HG02678 (cell line): ENCODE measurements around the gene STARD6.
A peak's percentile ranks its signal among the peaks of the same experiment; 100 is the strongest.
"Not testable (repeated sequence)": the region's sequence is repeated elsewhere in the genome, so short reads cannot be mapped to it uniquely, and the experiment has no call there.

Source experiments
- ATAC-seq: cut with Tn5 transposase; IDR thresholded peaks from one replicate; pipeline ENCODE4 v1.9.1; 2021; ENCODE audit warnings: mild to moderate bottlenecking, moderate library complexity; ENCODE audit not compliant: unreplicated experiment

The STARD6 gene

DNA sequence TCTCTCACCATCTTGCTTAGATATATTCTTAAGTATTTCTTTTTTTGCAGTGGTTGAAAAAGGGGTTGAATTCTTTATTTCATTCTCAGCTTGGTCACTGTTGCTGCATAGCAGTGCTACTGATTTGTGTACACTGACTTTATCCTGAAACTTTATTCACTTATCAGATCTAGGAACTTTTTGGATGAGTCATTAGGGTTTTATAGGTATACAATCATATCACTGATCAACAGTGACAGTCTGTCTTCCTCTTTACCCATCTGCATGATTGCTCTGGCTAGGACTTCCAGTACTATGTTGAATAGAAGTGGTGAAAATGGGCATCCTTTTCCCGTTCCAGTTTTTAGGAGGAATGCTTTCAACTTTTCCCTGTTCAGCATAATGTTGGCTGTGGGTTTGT lies 6.5 kb downstream of the STARD6 start:
- ATAC-seq, result no peak

DNA sequence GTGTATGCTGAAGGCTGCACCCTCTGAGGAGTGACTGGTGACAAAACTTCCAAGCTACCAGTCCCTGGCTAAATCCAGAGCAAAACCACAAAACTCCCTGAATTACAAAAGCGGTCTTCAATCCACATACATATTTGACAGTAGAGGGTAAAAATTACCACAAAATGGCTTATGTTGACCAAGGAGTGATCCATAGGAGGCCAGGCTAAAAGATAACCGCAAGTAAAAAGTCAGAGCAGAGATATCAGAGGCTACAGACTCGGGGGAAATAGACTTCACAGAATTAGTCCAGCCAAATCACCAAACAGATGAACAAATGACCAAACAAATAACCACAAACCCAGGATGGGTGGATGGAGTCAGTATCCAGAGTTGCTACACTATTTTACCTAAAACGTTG lies 19.4 kb downstream of the STARD6 start:
- no peak for ATAC-seq

DNA sequence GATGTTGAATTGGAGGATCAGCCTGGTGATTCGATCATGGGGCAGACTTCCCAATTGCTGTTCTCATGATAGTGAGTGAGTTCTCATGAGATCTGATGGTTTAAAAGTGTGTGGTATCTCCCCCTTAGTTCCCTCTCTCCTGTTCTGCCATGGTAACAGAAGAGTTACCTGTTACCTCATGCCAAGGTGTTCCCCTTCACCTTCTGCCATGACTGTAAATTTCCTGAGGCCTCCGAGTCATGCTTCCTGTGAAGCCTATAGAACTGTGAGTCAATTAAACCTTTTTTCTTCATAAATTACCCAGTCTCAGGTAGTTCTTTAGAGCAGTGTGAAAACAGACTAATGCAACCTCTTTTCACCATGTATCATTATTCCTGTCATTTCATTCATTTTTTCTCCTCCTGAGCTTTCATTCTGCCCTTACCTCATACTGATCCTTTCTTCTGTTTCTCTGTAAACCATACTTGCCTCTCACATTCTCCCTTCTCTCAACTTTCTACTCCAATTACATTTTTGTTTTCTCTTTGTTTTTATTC lies 22.0 kb downstream of the STARD6 start:
- ATAC-seq, result no peak

- ATAC-seq, result no peak
Observed at GRCh38 chr18:54330768-54331548, 26.7 kb downstream of the STARD6 start.

GRCh38 chr18:54329787-54330186 lies 27.9 kb downstream of the STARD6 start:
- ATAC-seq, result no peak

GRCh38 chr18:54327818-54328217 lies 29.8 kb downstream of the STARD6 start:
- ATAC-seq, result no peak

DNA sequence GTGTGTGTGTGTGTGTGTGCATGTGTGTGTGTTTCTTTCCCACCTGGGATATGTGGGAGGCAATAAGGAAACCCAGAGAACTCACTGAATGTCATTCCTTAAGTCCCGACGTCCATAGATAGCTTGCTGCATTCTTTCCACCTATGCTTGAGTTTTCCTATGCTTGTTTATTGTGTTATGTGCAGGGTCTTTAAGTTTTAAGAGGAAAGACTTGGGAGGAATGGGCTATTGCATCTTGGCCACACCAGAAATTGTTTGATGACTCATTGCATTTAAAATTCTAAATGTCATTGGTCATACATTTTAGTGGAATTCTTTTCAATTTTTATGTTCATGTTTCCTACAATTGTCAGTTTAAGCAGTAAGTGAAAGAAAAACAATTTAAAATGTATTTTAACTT lies 33.7 kb downstream of the STARD6 start:
- ATAC-seq, result no peak

DNA sequence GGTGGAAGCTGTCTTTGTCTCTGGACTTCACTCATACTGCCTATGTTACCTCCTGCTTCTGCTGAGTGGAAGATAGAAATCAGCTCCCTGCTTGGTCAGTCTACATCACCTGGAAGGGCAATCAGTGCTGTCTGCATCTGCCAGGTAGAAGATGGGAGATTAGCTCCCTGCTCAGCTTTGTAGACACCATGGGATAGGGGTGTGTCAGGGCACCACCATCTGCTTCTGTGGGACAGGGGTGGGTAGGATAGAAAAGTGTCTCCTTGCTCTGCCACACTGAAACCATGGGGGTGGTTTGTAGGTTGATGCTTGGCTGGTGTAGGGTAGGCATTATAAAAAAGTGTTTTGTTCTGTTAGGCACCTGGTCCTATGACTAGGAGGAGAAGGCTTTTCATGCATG lies 34.1 kb downstream of the STARD6 start:
- ATAC-seq, result no peak

GRCh38 chr18:54316071-54316820 lies 41.4 kb downstream of the STARD6 start:
- no peak for ATAC-seq

GRCh38 chr18:54309564-54309963 lies 48.1 kb downstream of the STARD6 start:
- not testable (repeated sequence) for ATAC-seq

- ATAC-seq, result no peak
Observed at GRCh38 chr18:54303408-54303807, 54.2 kb downstream of the STARD6 start.

DNA sequence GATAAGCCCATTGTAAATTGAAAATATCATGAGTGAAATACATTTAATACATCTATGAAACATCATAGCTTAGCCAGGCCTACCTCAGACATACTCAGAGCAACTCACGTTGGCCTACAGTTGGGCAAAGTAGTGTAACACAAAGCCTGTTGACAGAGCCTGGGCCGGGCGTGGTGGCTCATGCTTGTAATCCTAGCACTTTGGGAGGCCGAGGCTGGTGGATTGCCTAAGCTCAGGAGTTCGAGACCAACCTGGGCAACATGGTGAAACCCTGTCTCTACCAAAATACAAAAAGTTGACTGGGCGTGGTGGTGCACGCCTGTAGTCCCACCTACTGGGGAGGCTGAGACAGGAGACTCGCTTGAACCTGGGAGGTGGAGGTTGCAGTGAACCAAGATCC lies 58.7 kb downstream of the STARD6 start:
- ATAC-seq, result not testable (repeated sequence)

DNA sequence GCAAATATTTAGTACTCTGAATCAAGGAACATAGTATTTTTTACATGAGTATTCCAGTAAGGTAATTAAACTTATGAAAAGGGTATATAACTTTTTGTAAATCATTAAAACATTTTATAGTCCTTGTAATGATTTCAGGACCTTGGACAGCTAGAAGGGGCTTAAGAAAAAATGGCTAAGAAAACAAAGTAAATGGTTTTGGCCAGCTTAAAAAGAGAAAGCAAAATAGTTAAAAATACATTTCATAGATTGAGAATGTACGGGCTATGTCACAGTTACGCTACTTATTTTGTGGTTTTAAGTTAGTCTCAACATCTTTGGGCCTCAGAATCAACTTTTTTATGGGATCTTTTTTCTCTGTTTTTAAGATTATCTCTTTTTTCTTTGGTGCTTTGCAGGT lies 61.6 kb downstream of the STARD6 start:
- no peak for ATAC-seq

- ATAC-seq, result no peak
Observed at GRCh38 chr18:54294274-54294673, 63.4 kb downstream of the STARD6 start.

DNA sequence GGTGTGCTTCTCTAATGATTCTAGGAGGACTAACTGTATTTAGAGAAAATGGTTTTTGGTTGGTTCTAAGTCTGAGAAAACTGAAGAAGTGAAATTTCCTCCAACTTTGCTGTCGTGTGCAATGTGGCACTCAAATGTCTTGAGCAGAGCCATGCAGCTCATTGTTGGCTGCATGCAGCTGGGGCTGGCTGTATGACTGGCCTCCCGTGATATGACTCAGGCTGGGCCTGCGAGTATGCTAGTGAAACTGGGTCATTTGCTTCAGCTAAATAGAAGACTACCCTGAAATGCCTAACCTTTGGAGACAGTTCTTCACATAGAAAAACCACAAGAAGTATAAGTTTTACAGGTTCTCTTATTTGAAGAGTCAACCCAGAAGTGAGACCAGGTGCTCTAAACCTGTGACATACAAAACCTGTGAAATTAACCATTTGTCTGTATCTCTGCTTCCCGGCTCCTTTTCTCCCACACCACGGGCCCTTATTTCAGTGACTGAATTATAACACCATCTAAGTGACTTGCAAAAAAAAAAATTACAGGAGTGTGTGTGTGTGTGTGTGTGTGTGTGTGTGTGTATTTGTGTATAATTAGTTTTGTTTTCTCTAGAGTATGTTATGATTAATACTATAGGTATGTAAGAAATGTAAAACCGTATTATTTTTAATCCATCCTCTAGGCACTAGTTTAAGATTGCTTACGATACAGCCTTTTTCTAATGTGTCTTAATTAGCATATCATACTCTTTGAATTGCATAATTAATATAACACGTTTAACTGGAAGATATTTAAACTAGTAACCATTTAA lies 72.5 kb downstream of the STARD6 start:
- ATAC-seq, result peak; percentile 99

- ATAC-seq, result peak; percentile 40
Observed at GRCh38 chr18:54284535-54284934, 73.1 kb downstream of the STARD6 start.

- ATAC-seq, result no peak
Observed at GRCh38 chr18:54280220-54280569, 77.5 kb downstream of the STARD6 start.

DNA sequence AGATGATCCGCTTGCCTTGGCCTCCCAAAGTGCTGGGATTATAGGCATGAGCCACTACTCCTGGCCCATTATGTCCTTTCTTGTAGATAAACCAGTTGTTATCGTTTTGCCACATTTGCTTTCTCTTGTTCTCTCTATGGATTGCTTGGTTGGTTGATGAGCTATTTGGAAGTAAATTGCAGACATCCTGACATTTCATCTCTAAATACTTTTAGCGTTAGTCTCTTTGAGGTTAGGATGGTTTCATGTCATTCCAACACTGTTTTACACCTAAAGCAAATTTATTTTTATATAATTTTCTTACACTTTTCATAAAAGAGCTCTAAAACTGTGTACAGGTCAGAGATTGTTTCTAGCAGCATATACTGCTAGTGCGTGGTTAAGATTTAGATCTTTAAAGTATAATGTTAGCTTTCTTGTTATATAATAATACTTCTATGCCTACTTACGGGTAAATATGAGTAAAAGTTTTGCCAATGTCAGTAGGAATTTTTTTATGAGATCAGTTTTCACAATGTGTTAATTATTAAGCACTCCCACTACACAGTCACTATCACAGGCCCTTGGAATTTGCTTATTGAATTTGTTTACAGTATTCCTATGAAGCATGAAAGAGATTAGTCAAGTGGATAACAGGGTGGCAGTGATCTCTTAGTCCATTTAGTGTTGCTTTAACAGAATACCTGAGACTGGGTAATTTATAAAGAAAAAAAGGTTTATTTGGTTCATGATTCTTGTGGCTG lies 78.0 kb downstream of the STARD6 start:
- no peak for ATAC-seq

GRCh38 chr18:54278615-54279014 lies 79.0 kb downstream of the STARD6 start:
- ATAC-seq, result no peak

DNA sequence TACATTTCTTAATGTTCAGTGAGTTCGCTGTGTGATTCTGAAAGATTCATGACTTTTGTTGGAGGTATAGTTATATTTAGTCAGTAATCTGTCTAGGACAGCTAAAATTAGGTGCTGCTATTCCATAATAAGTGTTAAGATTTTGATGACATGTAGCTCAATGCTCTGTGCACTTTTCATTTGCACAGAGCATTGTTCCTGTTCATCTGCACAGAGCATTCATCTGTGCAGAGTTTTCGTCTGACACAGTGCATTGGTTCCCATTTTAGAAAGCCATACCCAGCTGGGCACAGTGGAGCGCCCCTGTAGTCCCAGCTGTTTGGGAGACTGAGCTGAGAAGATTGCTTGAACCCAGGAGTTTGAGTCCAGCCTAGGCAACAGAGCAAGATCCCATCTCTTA lies 79.8 kb downstream of the STARD6 start:
- ATAC-seq, result no peak
